ENCODE results near the gene PDE4D. TPM values are rescaled to one million over a fixed set of nuclear protein-coding genes. Genes with fewer than 3 reads are reported as not detected.

PDE4D gene
- total RNA-seq, 1 experiment from 2014 or later = 15.0 TPM

DNA sequence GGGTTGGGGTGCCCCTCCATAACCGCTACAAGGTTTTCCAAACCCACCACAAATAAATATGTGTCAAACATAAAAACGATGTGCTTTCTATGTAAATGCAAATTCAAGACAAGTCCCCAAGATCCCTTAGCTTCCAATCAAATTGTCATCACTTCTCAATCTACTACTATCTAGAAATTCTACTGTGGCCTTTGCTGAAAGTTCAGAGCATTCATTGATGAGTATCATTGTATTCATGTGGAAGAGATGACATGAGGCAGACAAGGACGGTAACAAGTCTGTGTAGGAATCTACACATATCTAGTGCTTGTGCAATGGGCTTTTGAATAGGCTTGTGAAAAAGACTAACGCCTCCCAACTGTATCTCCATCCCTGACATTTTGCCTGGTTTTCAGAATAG lies 524.6 kb downstream of the PDE4D start:
- DNase-seq (ENCODE audit: low spot score) = no peak

DNA sequence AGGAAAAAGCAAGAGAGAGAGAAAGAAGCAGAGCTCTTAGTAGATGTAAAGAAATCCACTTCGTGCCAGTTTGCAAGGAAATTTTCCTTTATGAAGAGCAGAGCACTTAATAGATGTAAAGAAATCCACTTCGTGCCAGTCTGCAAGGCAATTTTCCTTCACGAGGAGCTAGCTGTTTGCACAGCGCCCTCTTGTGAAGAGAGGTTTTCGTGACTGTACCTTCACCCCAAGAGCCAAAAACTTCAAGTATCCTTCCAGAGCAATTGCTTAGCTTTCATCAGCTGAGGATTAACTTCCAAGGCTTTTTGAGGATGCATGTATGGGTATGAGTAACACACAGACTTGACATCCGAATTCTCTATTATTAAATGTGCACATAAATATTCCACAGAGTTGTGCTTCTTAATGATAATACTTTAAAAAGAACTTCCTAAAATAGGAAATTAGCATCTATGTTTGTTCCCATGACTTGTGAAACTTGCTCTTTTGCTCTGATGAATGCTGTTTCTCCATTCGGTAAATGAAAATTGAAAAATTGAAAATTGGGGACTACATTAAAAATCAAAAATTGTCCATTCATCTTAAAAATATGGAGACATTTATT lies 525.6 kb downstream of the PDE4D start:
- peak; percentile 75 for DNase-seq (ENCODE audit: low spot score)

DNA sequence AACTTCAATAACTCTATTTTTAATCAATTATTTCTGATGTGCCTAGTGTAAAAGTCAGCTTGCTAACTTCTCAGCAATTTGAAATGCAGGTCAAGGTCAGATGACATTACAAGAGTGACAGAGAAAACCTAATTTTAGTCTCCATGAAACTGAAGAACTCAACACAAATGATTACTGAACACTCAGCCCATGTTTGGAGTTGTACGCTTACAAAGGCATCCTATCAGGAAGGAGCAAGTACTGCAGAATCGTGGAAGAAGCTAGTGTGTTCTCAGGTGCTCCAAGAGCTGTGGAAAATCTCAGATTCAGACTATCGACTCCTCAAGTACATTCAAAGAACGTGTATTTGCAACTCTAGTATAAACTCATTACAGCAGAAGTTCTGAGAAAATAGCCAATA lies 526.7 kb downstream of the PDE4D start:
- DNase-seq (ENCODE audit: low spot score) = no peak

DNA sequence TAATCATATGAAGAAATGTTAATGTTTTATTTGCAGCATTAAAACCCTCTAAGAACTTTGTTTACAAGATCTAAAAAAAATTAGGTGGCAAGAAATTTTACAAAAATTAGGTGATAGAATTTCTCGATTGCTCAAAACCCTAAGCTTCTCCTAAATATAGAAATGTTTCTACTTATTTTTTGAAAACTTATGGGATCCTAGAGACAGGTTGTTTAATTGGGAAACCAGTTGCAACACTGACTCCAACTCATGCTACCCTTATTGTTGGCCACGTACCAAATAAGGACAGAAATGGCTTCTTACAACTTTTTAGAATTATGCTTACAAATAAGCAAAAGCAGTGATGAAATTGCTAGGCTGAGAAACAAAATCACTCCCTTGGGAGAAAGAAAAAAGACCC lies 531.1 kb downstream of the PDE4D start:
- DNase-seq (ENCODE audit: low spot score) = no peak

DNA sequence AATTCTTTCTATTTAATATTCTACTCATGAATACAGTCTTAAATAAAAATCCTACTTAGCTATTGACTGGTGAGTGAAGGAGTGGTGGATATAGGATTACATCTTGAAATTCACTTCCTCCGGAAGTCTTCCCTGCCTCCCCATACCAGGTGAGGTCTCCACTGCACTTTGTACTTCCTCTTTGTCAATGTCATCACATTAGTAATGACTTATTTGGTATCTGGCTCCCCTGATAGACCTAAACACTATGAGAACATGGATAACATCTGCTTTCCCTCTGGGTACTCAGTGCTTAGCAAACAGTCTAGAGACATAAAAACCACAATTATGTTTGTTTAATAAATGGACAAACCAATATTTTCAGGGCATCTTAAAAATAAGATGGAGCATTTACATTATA lies 532.1 kb downstream of the PDE4D start:
- DNase-seq (ENCODE audit: low spot score) = peak; percentile 31

DNA sequence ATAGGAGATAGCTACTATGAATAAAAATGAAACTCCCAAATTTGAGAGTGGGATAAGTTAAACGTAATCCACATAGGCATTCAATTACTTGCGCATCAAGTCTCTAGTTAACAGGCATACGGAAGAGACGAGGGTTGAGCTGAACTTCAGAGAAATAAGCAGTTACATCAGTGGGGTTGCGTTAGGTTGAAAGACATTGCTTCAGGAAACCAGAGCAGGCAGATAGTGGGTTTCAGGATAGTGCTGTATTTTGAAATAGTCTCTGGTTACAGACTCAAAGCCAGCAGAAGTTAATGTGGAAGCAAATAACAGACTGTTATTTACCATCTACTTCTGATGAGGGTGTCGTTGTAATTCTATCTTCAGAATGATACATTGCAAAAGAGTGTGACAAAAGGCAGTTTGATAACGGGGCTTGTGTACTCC lies 533.4 kb downstream of the PDE4D start:
- DNase-seq (ENCODE audit: low spot score) = no peak

DNA sequence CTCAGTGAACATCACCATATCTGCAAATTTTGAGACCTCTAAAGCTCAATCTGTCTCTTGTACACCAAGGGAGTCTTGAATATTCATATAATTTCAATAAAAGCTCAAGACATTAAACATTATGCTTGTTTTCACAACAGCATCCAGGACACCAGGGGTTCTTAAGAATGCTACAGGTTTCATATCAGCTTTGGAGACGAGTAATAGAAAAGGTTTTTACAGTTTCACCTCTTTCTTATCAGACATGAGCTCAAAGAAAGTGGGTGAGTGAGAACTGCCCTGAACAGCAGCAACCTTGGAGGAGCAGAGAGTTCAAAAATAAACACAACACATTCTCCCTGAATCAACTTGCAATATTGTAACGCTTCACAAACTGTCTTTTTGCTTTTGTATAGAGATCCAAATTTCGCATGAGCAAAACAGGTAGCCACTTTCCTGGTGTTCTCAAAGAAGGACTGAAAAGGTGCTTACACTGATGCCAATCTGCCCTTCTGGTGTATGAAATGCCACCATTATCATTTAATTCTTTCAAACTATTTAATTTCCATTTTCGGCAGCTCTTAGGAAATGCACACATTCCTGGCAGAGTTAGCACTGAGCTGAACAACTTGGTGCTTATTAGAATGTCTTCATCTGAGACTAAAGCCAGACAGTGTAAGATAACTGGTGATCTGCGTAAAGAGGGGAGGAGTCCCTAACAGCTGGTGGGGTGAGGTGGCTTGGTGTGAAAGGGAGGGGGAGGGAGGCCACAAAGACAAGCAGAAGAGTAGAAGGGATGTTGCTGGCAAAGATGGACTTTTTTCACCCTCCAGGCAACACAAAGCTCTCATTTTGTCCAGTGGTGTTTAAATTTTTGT lies 535.3 kb downstream of the PDE4D start:
- no peak for DNase-seq (ENCODE audit: low spot score)

DNA sequence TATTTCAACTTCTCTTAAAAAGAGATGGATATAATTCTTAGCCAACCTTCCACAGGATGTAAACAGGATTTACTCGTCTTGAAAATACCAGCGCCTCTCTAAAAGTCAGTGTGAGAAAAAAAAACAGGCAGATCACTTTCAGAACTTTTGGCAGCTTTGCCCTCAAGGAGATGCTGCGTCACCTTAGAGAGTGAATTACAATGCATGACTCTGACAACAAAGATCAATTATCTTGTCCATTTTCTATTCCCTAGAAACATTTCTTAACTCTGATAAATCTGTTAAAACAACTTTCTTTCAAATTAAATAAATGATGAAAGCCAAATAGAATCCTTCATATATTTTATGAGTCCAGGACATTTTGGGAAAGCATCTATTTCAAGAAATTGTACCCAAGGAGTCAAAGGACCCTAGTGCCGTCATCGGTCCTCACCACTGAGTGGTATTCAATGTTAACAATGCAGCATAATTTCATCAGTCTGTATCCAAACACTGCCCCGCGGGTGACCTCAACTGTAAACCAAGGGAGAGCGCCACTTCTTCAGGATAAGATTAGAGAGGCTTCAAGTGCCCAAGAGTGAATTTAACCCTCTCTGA lies 536.0 kb downstream of the PDE4D start:
- no peak for DNase-seq (ENCODE audit: low spot score)

DNA sequence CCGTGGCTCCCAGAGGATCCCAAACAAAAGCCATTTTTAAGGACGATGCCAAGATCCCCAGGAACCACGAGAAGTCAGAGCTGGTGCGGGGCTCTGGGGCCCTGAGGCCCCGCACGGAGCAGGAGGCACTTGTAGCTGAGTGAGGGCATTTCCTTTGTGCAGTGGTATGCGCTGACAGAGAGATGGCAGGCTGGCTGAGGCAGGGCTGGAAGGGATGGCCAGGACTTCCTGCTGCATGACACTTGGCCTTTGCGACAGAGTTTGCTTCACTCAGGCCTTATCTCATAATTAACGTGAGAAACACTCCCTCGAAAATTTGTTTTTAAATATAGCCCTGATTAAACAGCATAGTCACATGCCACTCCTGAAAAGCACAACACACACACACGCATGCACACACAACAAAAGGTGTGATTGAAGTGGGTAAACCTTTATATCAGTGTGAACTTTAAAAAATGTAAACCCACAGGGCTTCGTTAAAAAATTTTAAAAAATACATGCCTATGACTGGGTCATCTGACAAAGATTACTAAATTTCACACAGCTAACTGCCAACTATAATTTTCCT lies 536.6 kb downstream of the PDE4D start:
- no peak for DNase-seq (ENCODE audit: low spot score)

DNA sequence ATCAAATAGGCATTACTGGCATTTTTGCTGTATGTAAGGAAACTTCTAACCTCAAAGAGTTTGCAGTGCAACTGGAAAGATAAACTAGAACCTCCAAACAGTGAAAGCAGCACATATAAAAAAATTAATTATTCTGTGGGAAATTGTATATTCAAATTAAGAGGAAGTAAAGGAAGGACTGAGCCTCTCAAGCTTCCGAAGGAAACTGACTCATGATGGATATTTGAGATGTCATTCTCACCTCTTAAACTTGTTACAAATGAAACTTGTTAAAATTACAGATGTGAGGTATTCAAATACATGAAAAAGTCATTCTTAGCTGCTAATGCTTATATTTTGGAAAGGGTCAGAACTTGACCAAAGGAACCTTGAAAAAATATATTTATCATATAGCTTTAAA lies 538.7 kb downstream of the PDE4D start:
- no peak for DNase-seq (ENCODE audit: low spot score)

DNA sequence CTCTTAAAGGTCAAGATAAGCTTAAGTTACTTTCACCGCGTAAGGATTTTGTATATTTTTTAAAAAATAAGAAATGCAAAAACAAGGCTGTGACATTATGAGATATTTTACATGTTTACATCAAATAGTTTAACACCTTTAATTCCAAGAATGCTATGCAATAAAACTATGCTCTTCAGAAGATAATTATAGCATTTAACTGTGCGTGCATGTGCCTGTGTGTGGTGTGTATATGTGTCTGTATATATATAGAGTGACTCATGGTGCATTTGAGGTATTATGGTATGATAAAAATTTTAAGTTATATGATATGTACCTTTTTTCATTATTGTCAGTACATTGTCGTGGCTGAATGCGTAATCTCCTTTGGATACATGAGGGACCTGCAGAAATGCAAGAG lies 539.3 kb downstream of the PDE4D start:
- DNase-seq (ENCODE audit: low spot score) = no peak

DNA sequence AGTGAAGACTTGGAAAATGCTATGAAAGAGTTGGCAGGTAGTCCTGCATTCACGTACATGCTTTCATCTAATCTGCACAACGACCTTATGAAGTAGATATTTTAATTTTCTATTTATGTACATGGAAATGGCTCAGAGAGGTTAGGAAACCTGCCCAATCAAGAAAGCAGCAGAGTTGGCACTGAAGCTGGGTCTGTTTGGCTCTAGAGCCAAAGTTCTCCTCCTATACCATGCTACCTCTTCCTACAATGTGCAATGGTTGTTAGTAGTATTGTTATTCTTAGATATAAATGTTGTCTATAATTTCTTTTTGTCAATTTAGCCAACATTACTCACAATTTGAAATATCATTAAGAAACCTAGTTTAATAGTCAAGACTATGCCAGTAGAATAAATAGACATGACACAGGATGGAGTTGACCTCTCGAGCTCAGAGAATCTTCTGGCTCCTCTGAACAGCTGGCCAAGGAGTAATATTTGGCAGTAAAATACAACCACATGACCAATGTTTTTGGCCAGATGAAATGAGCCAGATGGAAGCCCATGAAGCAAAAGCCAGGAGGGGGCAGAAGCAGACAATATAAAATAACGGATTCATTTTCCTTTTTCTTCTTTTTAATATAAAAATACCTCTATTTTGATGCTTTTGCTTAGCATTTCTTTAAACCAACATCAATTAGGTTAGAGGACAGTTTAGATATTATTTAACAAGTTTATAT lies 542.3 kb downstream of the PDE4D start:
- no peak for DNase-seq (ENCODE audit: low spot score)

DNA sequence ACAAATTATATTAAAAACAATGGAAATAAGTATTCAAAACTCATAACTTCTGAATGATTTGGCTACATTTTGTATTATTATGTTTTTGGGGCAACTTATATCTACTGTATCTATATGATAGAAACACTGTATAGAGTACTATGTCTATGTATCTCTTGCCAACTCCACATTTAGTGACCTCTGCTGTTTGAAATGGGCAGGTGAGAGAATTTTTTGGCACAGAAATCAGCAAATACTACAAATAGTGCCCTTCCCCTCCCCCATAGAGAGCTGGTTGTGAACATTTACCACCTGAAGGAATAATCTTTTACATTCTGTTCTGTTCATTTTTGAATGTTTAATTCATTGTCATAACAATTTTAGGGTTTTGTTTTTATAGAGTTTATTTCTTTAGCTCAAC lies 545.3 kb downstream of the PDE4D start:
- peak; percentile 43 for DNase-seq (ENCODE audit: low spot score)

DNA sequence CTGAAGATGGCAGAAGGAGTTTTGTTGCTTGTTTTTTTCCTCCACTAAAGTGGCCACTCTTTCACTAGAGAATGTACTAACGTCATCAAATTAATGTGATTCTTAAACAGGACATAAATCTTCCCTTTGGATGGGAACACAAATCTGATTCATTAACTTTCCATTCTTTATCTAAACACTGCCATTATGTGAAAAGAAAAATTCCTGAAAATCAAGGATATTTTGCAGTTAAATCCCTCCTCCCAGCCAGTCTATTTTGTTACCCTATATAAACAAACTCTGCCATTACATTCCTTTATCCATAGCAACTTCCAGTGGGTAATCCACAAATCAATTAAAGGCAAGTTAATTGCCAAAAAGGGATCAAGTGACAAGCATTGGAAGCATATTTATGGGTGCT lies 546.5 kb downstream of the PDE4D start:
- no peak for DNase-seq (ENCODE audit: low spot score)

DNA sequence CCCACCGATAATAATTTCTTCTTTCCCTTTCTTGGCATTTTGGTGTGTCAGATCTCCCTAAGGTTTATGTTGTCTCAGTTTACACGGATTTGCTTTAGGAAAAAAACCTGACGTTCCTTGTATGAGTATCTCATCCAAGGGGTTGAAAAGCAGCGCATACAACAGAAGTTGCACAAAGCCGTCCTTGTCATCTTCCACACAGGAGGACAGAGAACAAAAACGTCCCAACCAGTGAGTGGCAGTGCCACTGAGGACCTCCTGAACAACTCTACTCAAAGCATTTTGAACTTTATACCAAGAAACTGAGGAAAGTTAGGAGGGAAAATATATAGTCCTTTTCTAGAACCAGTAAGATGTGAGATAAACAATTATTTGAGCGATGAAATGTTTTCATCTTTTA lies 547.0 kb downstream of the PDE4D start:
- no peak for DNase-seq (ENCODE audit: low spot score)

DNA sequence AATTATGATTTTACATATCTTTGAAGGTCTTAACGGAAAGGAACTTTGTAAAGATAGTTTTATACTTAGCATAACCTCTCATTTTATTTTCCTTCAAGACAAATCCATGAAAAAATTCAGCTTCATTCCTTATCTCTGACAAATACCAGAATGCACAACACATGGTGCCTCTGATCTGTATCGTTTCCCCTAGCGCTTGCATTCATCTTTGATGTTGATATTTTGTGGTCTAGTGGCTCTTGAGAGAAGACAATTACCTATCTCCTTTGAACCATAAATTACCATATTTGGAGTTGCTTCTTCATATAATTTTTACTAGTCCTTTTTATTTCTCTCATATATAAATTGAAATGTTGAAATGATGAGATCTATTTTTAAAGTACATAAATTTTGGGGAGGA lies 551.3 kb downstream of the PDE4D start:
- DNase-seq (ENCODE audit: low spot score) = no peak

DNA sequence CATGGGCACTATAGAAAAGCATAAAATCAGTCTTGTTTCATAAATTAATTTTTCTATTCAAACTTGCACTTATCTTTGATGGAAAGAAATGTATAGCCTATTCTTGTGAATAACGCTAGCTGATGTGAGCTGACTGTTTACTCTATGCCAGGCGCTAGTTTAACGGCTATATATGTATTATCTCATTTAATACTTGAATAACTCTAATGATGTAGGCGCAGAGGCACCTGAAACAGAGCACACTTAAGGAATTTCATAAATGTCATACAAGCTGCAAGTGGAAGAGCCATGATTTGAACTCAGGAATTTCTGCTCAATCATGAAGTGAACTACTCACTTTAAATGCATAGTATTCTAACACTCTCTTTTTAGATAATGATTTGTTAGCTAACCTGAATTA lies 551.8 kb downstream of the PDE4D start:
- no peak for DNase-seq (ENCODE audit: low spot score)

DNA sequence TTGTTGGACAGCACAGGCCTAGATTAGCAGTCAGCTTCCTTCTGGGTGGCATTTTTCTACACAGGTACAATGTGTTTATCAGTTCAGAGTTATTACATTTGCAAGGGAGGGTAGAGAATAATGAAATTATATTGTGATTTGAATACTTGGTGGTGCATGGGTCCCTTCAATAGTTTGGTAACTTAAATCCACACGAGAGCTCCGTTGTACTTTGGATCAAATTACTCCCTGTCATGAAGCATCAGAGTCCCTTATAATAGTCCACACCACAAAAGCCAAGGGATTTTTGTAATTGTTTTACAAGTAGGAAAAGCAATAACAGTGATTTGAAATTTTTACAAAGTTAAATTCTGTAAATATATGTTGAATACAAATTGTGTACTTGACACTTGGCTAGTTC lies 552.4 kb downstream of the PDE4D start:
- DNase-seq (ENCODE audit: low spot score) = no peak

DNA sequence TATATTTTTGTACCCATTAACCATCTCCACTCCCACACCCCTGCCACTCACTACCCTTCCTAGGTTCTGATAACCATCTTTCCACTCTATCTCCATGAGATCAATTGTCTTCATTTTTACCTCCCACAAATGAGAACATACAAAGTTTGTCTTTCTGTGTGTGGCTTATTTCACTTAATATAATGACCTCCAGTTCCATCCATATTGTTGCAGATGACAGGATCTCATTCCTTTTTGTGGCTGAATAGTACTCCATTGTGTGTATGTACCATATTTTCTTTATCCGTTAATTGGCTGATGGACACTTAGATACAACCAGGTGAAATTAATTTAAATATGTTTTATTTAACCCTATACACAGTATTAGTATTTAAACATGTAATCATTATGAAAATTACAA lies 552.9 kb downstream of the PDE4D start:
- DNase-seq (ENCODE audit: low spot score) = no peak

DNA sequence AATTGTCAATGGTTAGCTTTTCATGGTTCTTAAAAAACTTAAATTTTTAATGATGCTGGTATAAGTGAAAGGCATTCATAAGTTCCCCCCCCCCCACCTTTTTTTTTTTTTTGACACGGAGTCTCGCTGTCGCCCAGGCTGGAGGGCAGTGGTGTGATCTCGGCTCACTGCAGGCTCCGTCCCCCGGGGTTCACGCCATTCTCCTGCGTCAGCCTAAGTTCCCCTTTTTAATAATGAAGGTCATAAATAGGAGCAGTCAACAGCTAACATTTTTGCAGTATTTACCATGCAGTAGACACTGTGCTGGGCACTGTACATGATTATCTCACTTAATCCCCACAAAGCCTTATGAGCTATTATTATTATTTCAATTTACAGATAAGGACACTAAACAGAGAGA lies 556.3 kb downstream of the PDE4D start:
- no peak for DNase-seq (ENCODE audit: low spot score)

DNA sequence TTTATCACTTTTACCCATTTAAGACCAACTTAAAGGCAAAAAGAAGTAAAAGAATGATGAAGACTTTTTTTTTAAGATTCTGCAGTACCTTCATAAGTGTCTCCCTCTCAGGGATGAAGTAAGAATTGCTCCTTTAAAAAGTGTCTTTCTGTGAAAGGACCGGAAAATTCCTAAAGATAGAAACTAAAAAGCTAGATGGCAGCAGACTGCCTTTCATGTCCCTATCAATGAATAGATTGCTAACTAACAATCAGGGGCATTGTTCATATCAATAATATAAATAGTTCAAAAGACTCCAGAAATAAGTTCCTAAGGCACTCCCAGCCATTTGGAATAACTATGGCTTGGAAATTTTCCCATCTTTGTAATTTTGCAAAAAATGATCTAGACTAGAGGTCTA lies 558.0 kb downstream of the PDE4D start:
- no peak for DNase-seq (ENCODE audit: low spot score)

DNA sequence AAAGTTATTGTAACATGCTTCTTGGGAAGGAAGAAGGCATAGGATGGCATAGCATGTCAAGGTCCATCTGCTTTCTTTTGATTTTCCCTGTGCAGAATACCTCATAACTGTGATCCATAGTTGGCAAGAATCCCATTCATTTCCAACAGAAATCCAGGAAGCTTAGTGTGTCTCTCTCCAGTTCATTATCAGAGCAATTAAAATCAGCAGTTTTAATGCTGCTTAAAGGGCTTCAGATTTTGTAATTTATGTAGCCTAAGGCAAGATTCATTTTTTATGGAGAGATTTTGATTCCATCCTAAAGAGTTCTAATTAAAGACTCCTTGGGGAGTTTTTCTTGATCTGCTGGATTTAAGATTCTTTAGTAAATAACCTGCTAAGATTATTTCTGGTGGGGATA lies 560.1 kb downstream of the PDE4D start:
- DNase-seq (ENCODE audit: low spot score) = no peak
